HEK293T (cell line): ENCODE results near the gene MX2.

Experiments
- CTCF ChIA-PET: fragments of 350-600 bp; formaldehyde crosslinking; extraction: SDS; loops from one replicate; lab custom pipeline; 2021; ENCODE audit warnings: antibody characterized with exemption, inconsistent platforms; lab: Yijun Ruan, JAX
- POLR2A ChIA-PET: fragments of 350-600 bp; formaldehyde crosslinking; extraction: SDS; loops from one replicate; lab custom pipeline; 2020; ENCODE audit warnings: antibody characterized with exemption, inconsistent platforms; lab: Yijun Ruan, JAX
- DNase-seq: peaks from one replicate; pipeline ENCODE4 v3.0.0; 2012; ENCODE audit warnings: mixed read lengths; ENCODE audit errors: extremely low spot score
- ARNT ChIP-seq: fragments of 450-650 bp; IDR thresholded peaks from 2 replicates; pipeline ENCODE4 v1.6.1; 2017; ENCODE audit warnings: mild to moderate bottlenecking
- BHLHE40 ChIP-seq: fragments of 450-650 bp; IDR thresholded peaks from 2 replicates; pipeline ENCODE4 v1.6.1; 2016; ENCODE audit warnings: mild to moderate bottlenecking, moderate library complexity, borderline replicate concordance
- CTBP1 ChIP-seq: fragments of 450-650 bp; IDR thresholded peaks from 2 replicates; pipeline ENCODE4 v1.6.1; 2016; ENCODE audit warnings: borderline replicate concordance
- ELF4 ChIP-seq: fragments of 450-650 bp; IDR thresholded peaks from 2 replicates; pipeline ENCODE4 v1.6.1; 2017; ENCODE audit warnings: antibody characterized with exemption
- FOXA1 ChIP-seq: fragments of 450-650 bp; IDR thresholded peaks from 2 replicates; pipeline ENCODE4 v1.6.1; 2016; ENCODE audit warnings: mild to moderate bottlenecking
- FOXK2 ChIP-seq: fragments of 450-650 bp; IDR thresholded peaks from 2 replicates; pipeline ENCODE4 v1.6.1; 2016; ENCODE audit warnings: mild to moderate bottlenecking
- FOXM1 ChIP-seq: fragments of 450-650 bp; IDR thresholded peaks from 2 replicates; pipeline ENCODE4 v1.6.1; 2017; ENCODE audit warnings: mild to moderate bottlenecking, borderline replicate concordance
- HDGF ChIP-seq: fragments of 450-650 bp; IDR thresholded peaks from 2 replicates; pipeline ENCODE4 v1.6.1; 2017; ENCODE audit warnings: antibody characterized with exemption, borderline replicate concordance
- L3MBTL2 ChIP-seq: fragments of 450-650 bp; conservative IDR thresholded peaks from 2 replicates; pipeline ENCODE4 v1.6.1; 2016; ENCODE audit warnings: mild to moderate bottlenecking
- LEF1 ChIP-seq: fragments of 450-650 bp; IDR thresholded peaks from 2 replicates; pipeline ENCODE4 v1.6.1; 2017; ENCODE audit warnings: mild to moderate bottlenecking, borderline replicate concordance
- NFRKB ChIP-seq: fragments of 450-650 bp; IDR thresholded peaks from 2 replicates; pipeline ENCODE4 v1.6.1; 2016; ENCODE audit warnings: mild to moderate bottlenecking, moderate library complexity
- PKNOX1 ChIP-seq: fragments of 450-650 bp; IDR thresholded peaks from 2 replicates; pipeline ENCODE4 v1.6.1; 2016
- SP1 ChIP-seq: fragments of 450-650 bp; IDR thresholded peaks from 2 replicates; pipeline ENCODE4 v1.6.1; 2017
- SUZ12 ChIP-seq: fragments of 450-650 bp; IDR thresholded peaks from 2 replicates; pipeline ENCODE4 v1.6.1; 2016; ENCODE audit warnings: mild to moderate bottlenecking
- TARDBP ChIP-seq: fragments of 450-650 bp; IDR thresholded peaks from 2 replicates; pipeline ENCODE4 v1.6.1; 2016
- ZNF384 ChIP-seq: fragments of 450-650 bp; IDR thresholded peaks from 2 replicates; pipeline ENCODE4 v1.6.1; 2016

The MX2 gene

GRCh38 chr21:41437729-41438128 lies 75.9 kb downstream of the MX2 start:
- POLR2A ChIA-PET, result no interaction called here
- CTCF ChIA-PET, result no interaction called here
- no peak for TF ChIP-seq FOXK2
- TF ChIP-seq L3MBTL2, result no peak
- TF ChIP-seq LEF1, result no peak
- TF ChIP-seq FOXA1, result no peak
- TF ChIP-seq HDGF, result no peak
- no peak for TF ChIP-seq BHLHE40
- TF ChIP-seq PKNOX1, result no peak
- TF ChIP-seq ELF4, result no peak
- no peak for TF ChIP-seq TARDBP
- no peak for TF ChIP-seq CTBP1
- TF ChIP-seq NFRKB, result no peak
- no peak for TF ChIP-seq ARNT
- no peak for TF ChIP-seq ZNF384
- no peak for TF ChIP-seq SUZ12
- TF ChIP-seq FOXM1, result no peak
- no peak for TF ChIP-seq SP1
- DNase-seq, result no peak

GRCh38 chr21:41438425-41439113 lies 76.7 kb downstream of the MX2 start:
- CTCF ChIA-PET, result no interaction called here
- no peak for DNase-seq
- POLR2A ChIA-PET, result no interaction called here
- TF ChIP-seq L3MBTL2 (no peak), ARNT (no peak), ELF4 (no peak), TARDBP (no peak), SP1 (no peak), ZNF384 (no peak), CTBP1 (no peak), FOXM1 (no peak), LEF1 (no peak), BHLHE40 (no peak), FOXA1 (no peak), HDGF (no peak), SUZ12 (no peak), PKNOX1 (no peak), FOXK2 (no peak), NFRKB (no peak)

GRCh38 chr21:41439248-41439647 lies 77.4 kb downstream of the MX2 start:
- TF ChIP-seq NFRKB (no peak), SP1 (no peak), TARDBP (no peak), SUZ12 (no peak), ARNT (no peak), PKNOX1 (no peak), ELF4 (no peak), FOXA1 (no peak), FOXM1 (no peak), L3MBTL2 (no peak), ZNF384 (no peak), BHLHE40 (no peak), FOXK2 (no peak), LEF1 (no peak), CTBP1 (no peak)
- ChIA-PET CTCF (no interaction called here), POLR2A (no interaction called here)
- no peak for DNase-seq

- POLR2A ChIA-PET, result no interaction called here
- CTCF ChIA-PET, result no interaction called here
- TF ChIP-seq L3MBTL2 (no peak), SP1 (no peak), NFRKB (no peak), CTBP1 (no peak), FOXK2 (no peak), LEF1 (no peak), PKNOX1 (no peak), ARNT (no peak)
- DNase-seq, result no peak
Measured at GRCh38 chr21:41441546-41441945, 79.7 kb downstream of the MX2 start.

GRCh38 chr21:41442481-41443186 lies 80.8 kb downstream of the MX2 start:
- no peak for DNase-seq
- TF ChIP-seq NFRKB (no peak), ELF4 (no peak), SUZ12 (no peak), TARDBP (no peak), ARNT (no peak), FOXK2 (no peak), CTBP1 (no peak), FOXA1 (no peak), BHLHE40 (no peak), LEF1 (no peak), FOXM1 (no peak), PKNOX1 (no peak), HDGF (no peak)
- CTCF ChIA-PET, result no interaction called here
- POLR2A ChIA-PET, result no interaction called here
